Activated CD4-positive, alpha-beta T cell treated with anti-CD3 and anti-CD28 coated beads for 48 hours (primary cell): ENCODE results near the gene AUTS2.

Experiments
- DNase-seq: peaks from one replicate; pipeline ENCODE4 v3.0.0-alpha.2; 2020

Gene AUTS2

GRCh38 chr7:69800495-69800894, 202.2 kb downstream of the AUTS2 start:
- no peak for DNase-seq

DNA sequence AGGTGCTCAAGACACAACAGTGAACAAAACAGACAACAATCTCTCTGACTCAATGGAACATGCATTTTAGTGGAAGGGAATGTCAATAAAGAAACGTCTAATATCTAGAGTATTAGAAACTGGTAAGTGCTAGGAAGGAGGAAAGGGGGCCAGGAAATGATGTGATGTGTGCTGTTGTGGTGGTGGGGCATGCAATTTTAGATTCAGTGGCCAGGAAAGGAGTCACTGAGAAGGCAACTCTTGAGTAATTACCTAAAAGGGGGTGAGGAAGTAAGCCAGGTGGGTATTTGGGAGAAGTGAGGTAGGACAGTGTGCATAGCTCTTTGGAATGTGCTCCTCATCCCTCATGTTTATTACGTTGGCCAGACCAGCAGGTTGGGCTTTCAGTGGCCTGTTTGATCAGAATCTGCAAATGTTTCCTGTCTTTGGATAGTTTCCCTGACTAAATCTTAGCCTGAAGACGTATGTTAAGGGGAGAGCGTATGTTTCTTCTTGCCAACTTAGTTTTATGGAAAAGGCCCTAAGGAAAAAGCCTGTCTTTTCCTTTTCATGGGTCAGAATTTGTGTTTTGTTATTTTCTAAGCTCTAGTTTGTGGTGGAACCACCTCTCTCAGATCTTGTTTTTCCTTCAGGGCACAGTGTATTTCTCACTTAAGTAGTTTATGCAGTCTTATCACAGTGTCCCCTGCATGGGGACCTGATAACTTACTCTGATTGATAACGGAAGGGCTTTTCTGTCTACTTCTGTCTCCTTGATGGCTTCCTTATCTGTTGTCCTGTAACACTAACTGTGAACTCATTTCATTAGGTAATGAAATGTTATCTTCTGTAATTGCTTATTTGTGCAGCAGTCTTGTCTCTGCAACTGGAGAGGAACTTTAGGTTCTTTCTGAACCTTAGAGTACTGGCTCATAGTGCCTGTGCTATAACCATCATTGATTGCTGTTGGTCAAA, 203.7 kb downstream of the AUTS2 start:
- DNase-seq: no peak

DNA sequence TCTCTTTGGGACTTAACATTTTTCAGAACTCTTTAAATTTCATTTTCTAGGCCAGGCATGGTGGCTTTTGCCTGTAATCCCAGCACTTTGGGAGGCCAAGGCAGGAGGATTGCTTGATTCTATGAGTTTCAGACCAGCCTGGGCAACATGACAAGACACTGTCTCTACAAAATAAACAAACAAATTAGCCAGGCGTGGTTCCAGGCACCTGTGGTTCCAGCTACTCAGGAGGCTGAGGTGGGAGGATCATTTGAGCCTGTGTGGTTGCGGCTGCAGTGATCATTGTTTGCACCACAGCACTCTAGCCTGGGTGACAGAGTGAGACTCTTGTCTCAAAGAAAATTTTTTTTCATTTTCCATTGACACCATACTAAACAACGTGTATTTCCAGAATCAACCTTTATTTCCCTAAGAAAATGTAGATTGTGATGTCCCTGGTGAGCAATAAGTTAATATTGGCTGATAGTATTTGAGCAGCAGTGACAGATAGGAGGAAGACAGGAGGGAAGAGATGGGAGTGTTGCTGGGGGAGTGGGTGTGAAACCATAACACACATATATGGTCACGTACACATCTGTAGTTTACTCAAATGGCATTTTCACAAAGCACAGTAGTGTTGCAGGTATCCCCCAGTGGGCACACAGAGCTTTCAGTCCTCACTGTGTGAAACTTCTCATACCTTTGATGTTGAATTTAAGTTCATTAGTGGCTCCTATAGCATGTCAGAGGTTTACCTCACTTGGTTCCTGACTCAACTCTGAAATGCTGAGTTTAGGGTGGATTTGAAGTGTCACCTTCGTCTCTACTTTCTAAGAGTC, 205.6 kb downstream of the AUTS2 start:
- DNase-seq: peak; percentile 5

- no peak for DNase-seq
These were observed 206.7 kb downstream of the AUTS2 start for GRCh38 chr7:69804962-69805361.

GRCh38 chr7:69808391-69808790, 210.1 kb downstream of the AUTS2 start:
- no peak for DNase-seq

- DNase-seq: no peak
These were observed 213.4 kb downstream of the AUTS2 start for GRCh38 chr7:69811476-69812308.

DNA sequence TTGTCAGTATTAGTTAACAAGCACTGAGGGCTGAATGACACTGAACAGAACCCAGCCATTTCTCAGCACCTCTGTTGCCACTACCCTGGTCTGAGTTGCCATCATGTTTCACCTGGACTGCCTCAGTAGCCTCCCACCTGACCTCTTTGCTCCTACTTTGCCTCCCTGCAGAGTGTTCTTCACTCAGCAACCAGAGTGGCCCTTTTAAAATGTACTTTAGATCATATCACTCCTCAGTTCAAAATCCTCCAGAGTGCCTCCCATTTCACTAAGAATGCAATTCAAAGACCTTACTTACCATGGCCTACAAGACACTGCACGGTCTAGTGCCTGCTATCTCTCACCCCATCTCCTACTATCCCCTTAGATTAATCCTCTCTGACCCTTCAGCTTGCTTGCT, 214.5 kb downstream of the AUTS2 start:
- no peak for DNase-seq

GRCh38 chr7:69813637-69814240, 215.5 kb downstream of the AUTS2 start:
- no peak for DNase-seq

- no peak for DNase-seq
These were observed 216.2 kb downstream of the AUTS2 start for GRCh38 chr7:69814421-69814962.

DNA sequence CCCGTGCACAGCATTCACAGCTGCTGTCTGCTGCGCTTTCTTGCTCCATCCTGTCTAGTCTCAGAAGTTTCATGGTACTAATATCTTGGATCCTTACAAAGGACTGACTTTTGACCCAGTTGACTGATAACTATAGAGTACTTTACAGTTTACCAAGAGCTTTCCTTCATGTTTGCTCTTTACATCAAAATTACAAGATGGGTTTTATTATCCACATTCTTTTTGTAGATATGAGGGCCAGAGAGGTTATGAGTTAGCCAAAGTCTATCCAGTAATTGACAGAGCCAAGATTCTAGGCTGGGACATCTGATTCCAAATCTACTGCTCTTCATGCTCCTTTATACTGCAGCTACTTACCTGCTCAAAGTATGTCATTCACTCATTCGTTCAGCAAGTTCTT, 218.2 kb downstream of the AUTS2 start:
- no peak for DNase-seq

GRCh38 chr7:69817121-69817520, 218.8 kb downstream of the AUTS2 start:
- DNase-seq: no peak

DNA sequence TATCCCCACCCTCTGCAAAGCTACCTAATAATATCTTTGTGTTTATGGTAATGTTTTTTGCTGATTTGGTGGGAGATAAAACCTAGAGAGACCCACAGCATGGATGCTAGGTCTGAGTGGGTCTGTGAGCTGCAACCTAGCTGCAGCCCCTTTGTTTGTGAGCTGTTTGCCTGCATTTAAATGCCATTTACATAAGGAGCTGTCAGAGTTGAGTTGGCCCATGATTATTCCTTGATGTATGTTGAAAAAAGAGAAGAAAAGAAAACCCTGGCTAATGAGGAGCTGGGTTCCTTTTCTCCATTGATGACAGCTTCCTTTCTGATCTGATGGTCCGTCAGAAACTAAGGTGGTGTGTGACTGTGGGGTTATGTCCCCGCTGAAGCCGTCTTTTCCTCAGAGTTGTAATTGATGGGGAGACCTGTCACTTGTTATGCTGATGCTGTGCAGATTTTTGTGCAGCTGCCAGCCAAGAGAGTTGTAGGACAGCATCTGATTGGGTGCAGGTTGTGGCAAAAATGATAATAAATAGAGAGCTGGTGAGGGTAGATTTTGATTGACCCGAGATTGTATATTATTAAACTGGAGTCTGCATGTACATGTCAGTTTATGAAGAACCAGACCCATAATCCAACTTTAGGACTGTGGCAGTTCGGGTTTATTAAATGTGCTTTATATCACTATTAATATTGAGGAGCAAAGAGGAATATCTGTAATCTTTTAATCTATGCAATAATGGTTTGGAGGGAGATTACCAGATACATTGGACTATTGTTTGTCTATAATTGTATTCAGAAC, 219.8 kb downstream of the AUTS2 start:
- DNase-seq: no peak

DNA sequence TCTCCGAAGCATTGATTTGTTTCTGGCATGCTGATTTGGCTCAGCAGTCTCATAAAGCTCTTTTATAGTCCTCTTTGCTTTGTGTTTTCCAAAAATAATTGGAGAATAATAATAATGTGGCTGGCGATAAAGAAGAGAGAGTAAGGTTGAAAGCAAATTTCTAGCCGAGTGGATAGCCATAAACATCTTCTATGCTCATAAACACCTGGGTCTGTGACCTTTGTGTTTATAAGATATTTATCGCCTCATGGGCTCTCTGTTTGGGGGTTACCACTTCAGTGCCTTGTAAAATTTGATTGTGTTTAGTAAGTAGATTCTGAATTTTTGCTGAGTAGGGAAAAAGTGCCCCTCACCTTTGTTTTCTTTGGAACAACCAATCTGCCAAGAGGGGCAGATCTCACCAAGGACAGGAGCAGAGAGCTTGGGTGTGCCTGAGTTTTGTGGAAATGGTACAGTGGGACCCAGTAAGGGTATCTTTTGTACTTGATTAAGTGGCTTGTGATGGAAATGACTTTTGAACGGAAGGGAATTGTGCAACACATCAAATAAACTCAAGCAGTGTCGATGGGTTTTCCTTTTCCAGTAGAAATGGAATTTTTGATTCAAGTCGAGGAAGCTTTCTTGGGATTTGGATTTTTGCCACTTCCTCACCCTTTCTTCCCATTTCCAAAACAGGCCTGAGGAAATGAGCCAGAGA, 220.5 kb downstream of the AUTS2 start:
- no peak for DNase-seq

- DNase-seq: no peak
These were observed 221.0 kb downstream of the AUTS2 start for GRCh38 chr7:69819333-69819705.

- DNase-seq: no peak
These were observed 222.4 kb downstream of the AUTS2 start for GRCh38 chr7:69820479-69821192.

DNA sequence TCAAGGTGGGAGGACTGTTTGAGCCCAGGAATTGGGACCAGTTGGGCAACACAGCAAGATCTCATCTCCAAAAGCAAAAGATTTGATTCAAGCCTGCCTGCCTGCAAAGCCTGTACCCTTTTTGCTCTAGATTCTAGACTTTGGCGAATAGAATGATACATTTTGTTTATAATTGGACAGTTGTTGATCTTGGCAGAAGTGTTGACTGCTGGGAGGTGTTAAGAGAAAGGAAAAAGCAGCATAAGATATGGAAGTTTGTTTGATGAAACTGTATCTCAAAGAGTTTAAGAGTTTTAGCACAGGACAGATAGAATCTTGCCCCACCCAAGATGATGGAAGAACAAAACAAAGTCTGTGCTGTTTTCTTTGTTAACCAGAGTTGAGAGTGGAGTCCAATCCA, 224.1 kb downstream of the AUTS2 start:
- no peak for DNase-seq

GRCh38 chr7:69823151-69823744, 225.0 kb downstream of the AUTS2 start:
- DNase-seq: no peak

DNA sequence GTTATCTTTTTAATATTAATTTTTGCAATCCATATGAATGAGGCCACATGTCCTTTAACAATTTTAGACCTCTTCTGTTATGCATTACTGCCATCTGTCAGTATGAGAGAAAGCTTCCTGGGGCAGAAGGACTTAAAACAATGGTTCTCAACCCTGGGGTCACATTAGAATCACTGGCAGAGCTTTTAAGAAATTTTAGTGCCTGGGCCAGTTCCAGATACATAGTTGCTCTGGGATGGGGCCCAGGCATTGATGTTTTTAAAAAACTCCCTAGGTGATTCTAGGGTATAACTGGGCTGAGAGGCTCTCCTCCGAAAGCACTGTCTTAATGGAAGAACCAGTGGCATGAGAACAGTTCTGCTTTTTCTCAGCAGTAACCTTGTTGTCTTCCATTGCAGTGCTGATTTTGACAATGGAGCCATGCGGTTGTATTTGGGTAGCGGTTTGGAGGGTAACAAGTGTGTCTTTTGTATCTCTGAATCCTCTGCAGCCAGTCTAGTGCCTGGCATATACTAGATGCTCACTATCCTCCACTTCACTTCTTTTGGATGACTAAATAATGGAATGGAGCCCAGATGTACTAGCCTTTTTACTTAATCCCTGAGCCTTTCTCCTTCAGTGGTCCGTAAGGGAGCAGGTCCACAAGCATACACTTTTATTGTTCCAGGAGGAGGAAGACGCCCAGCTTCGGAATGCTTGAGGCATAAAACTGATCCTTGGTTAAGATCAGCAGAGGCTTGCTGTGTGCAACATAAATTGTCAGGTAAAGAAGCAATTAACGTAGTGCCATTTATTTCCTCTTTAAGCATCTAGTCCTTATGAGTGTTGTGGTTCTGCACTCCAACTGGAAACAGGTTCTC, 227.1 kb downstream of the AUTS2 start:
- no peak for DNase-seq

DNA sequence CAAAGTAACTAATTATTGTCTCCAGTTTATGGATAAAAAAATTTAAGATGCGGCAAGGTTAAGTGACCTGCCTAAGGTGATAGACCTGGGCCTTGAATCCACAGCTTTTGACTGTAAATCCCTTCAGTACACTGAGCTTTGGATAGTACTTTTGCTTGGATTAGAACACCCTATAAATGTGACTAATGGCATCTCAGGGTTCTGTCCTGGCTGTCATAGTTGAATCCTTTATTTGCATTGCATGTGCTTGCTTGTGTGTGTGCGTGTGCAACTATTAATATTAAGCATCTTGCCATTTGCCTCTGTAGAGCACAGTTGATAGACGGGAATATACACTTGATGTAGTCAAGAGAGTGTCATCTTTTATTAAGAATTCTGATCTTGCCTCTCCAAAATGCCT, 228.0 kb downstream of the AUTS2 start:
- no peak for DNase-seq
